ENCODE measurements around the gene ST3GAL6. TPM values are rescaled to one million over a fixed set of nuclear protein-coding genes. Genes with fewer than 3 reads are reported as not detected.

The ST3GAL6 gene
- total and polyA plus RNA-seq, 2 donors (not counting 1 experiment from before 2014, with no cell fraction given): 0.58 TPM; not detected in 1

GRCh38 chr3:98793971-98794370, 30.8 kb downstream of the ST3GAL6 start:
- ChIA-PET CTCF (no interaction called here), POLR2A (no interaction called here)
- Histone ChIP-seq H3K9me3 (ENCODE audit: control extremely low read depth in 1 of 3, control insufficient read depth in 2 of 3, insufficient read depth in 1 of 3, low read length in 2 of 3) (no peaks in the 10 kb centered on the region), H3K4me3 (ENCODE audit: control extremely low read depth in 1 of 5, extremely low read depth in 1 of 5, insufficient read depth in 1 of 5, low read depth in 2 of 5, low read length in 4 of 5) (no peak overlapping the region), H4K20me1 (ENCODE audit: control insufficient read depth, insufficient read depth, low read length, poor library complexity, severe bottlenecking) (no peaks in the 10 kb centered on the region), H3K9ac (ENCODE audit: low read length) (no peak overlapping the region), H2AFZ (ENCODE audit: insufficient read depth, low read depth, low read length, poor library complexity, severe bottlenecking) (no peak overlapping the region), H3K27me3 (replicated peaks in 1 of 4; ENCODE audit: control extremely low read depth in 1 of 4, control insufficient read depth in 3 of 4, insufficient read depth in 4 of 4, low read length in 3 of 4) (no peaks in the 10 kb centered on the region), H3K36me3 (replicated peaks in 1 of 2; ENCODE audit: control extremely low read depth in 1 of 2, control insufficient read depth in 1 of 2, extremely low read depth in 1 of 2, insufficient read depth in 2 of 2, low read length in 1 of 2) (no peaks in the 10 kb centered on the region), H3K27ac (ENCODE audit: low read length in 2 of 2) (no peak overlapping the region), H3K4me1 (ENCODE audit: control insufficient read depth in 2 of 2, insufficient read depth in 2 of 2, low read length in 2 of 2) (no peaks in the 10 kb centered on the region), H3K4me2 (replicated peaks; ENCODE audit: low read depth, low read length, poor library complexity, severe bottlenecking) (no peak overlapping the region), H3K79me2 (ENCODE audit: control insufficient read depth, insufficient read depth, low read length) (no peaks in the 10 kb centered on the region)
- TF ChIP-seq EZH2 (IDR thresholded peaks at IDR 0.05; ENCODE audit: borderline replicate concordance, insufficient read depth, low read depth, low read length, poor library complexity, severe bottlenecking): no peak
- TF ChIP-seq CTCF (IDR thresholded peaks at IDR 0.05): no peak
- no peak overlapping the region for H3K27ac Mint-ChIP-seq
- H3K9me3 Mint-ChIP-seq (ENCODE audit: insufficient read depth): no peaks in the 10 kb centered on the region
- DNase-seq: no peak
- 86% methylated on average over 2 of the region's 3 CpGs for WGBS (ENCODE audit: insufficient coverage)
- no peak for ATAC-seq (ENCODE audit: low read depth)
- intact Hi-C loops (cut with micrococcal nuclease): no loop called here
- H3K27me3 Mint-ChIP-seq: peaks cover 2% of the 10 kb centered on the region
- no peak overlapping the region for H3K4me3 Mint-ChIP-seq
- H3K4me1 Mint-ChIP-seq: no peaks in the 10 kb centered on the region

GRCh38 chr3:98796334-98796733, 33.2 kb downstream of the ST3GAL6 start:
- DNase-seq (no peak), ATAC-seq (ENCODE audit: low read depth) (no peak)
- Histone ChIP-seq H3K9ac (ENCODE audit: low read length) (no peak overlapping the region), H2AFZ (ENCODE audit: insufficient read depth, low read depth, low read length, poor library complexity, severe bottlenecking) (no peak overlapping the region), H3K9me3 (ENCODE audit: control extremely low read depth in 1 of 3, control insufficient read depth in 2 of 3, insufficient read depth in 1 of 3, low read length in 2 of 3) (no peaks in the 10 kb centered on the region), H3K4me1 (ENCODE audit: control insufficient read depth in 2 of 2, insufficient read depth in 2 of 2, low read length in 2 of 2) (no peaks in the 10 kb centered on the region), H4K20me1 (ENCODE audit: control insufficient read depth, insufficient read depth, low read length, poor library complexity, severe bottlenecking) (no peaks in the 10 kb centered on the region), H3K4me3 (ENCODE audit: control extremely low read depth in 1 of 5, extremely low read depth in 1 of 5, insufficient read depth in 1 of 5, low read depth in 2 of 5, low read length in 4 of 5) (no peak overlapping the region), H3K4me2 (replicated peaks; ENCODE audit: low read depth, low read length, poor library complexity, severe bottlenecking) (no peak overlapping the region), H3K27ac (ENCODE audit: low read length in 2 of 2) (no peak overlapping the region), H3K27me3 (replicated peaks in 1 of 4; ENCODE audit: control extremely low read depth in 1 of 4, control insufficient read depth in 3 of 4, insufficient read depth in 4 of 4, low read length in 3 of 4) (no peaks in the 10 kb centered on the region), H3K79me2 (ENCODE audit: control insufficient read depth, insufficient read depth, low read length) (no peaks in the 10 kb centered on the region), H3K36me3 (replicated peaks in 1 of 2; ENCODE audit: control extremely low read depth in 1 of 2, control insufficient read depth in 1 of 2, extremely low read depth in 1 of 2, insufficient read depth in 2 of 2, low read length in 1 of 2) (no peaks in the 10 kb centered on the region)
- intact Hi-C loops (cut with micrococcal nuclease): no loop called here
- H3K9me3 Mint-ChIP-seq (ENCODE audit: insufficient read depth): no peaks in the 10 kb centered on the region
- TF ChIP-seq EZH2 (IDR thresholded peaks at IDR 0.05; ENCODE audit: borderline replicate concordance, insufficient read depth, low read depth, low read length, poor library complexity, severe bottlenecking) (no peak), CTCF (IDR thresholded peaks at IDR 0.05) (no peak)
- ChIA-PET POLR2A (no interaction called here), CTCF (no interaction called here)
- 83% methylated on average over 1 of the region's 5 CpGs for WGBS (ENCODE audit: insufficient coverage)
- H3K4me1 Mint-ChIP-seq: no peaks in the 10 kb centered on the region
- H3K4me3 Mint-ChIP-seq: no peak overlapping the region
- no peaks in the 10 kb centered on the region for H3K27me3 Mint-ChIP-seq
- H3K27ac Mint-ChIP-seq: no peak overlapping the region
